Measurements from ENCODE around the gene CYLD.

- TF ChIP-seq POLR2AphosphoS5 (IDR thresholded peaks at IDR 0.05; ENCODE audit: borderline replicate concordance, low read depth, low read length): no peak
- TF ChIP-seq EZH2 (IDR thresholded peaks at IDR 0.05): no peak
- no peak for TF ChIP-seq FOXP2 (optimal IDR thresholded peaks at IDR 0.05; ENCODE audit: control extremely low read depth, extremely low read length, insufficient read depth)
These were observed 80.8 kb downstream of the CYLD start for GRCh38 chr16:50822671-50823070.
